ENCODE measurements around the gene KLHL22.

The KLHL22 gene

DNA sequence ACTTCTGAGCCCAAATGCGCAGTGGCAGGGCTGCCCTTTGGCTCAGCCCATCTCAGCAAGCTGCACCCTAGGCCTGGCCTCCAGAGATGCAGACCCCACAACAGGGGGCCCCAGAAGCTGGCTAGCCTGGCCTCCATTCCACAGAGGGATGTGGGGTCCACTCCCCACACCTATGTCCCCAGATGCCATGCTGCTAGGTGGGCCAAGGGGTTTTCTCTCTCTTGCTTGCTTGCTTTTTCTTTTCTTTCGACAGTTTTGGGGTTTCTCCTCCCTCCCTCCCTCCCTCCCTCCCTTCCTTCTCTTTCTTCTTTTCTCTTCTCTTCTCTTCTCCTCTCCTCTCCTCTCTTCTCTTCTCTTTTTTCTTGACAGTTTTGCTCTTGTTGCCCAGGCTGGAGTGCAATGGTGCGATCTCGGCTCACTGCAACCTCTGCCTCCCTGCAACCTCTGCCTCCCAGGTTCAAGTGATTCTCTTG, 67.6 kb downstream of the KLHL22 start:
- H3K79me2 ChIP-seq (ENCODE audit: low read length), result no peaks in the 10 kb centered on the region
- H3K4me1 ChIP-seq (ENCODE audit: low read length), result no peaks in the 10 kb centered on the region
- no peaks in the 10 kb centered on the region for H3K9me3 ChIP-seq (replicated peaks; ENCODE audit: insufficient read depth, low read length)

DNA sequence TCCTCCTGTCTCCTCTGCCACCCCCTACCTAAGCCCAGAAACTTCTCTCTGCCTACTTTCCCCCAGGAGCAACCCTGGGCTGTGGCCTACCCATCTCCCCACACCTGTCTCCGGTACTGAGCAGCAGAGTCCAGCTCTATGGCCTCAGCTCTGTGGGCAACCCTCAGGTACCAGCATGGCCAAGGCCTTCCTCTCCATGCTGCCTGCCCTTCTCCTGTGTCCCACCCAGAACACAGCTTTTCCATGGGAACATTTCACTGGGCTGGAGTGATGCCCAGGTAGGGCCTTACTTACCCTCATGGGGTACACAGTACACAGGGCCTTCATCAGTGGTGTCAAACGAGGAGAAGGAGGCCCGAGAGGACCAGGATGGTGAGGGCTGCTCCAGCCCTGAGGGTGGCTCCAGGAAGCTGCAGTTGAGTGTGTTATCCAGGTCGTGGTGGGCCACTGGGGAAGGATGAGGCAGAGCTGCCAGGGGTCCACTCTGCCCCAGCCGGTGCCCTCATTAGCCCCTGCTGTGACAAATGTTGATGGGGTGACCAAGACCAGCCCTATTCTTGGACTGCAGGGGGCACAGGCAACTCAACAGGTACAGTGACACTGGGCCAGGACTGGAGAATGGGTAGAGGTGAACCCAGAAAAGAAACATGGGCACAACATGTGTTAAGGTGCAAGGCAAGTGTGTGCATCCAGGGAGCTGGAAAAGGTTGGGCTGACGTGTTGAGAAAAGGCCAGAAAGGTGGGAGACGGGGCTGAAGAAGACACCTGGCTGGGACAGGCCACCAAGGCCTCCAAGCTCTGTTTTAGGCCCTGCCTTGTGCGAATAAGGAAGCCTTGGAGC, 68.3 kb downstream of the KLHL22 start:
- Histone ChIP-seq H3K36me3 (replicated peaks; ENCODE audit: insufficient read depth, low read length) (no peaks in the 10 kb centered on the region), H3K9ac (ENCODE audit: low read length) (no peak overlapping the region), H3K9me2 (replicated peaks; ENCODE audit: insufficient read depth, low read length) (no peaks in the 10 kb centered on the region), H4K20me1 (ENCODE audit: insufficient read depth, low read length) (no peaks in the 10 kb centered on the region), H3K4me2 (ENCODE audit: low read depth, low read length) (no peak overlapping the region), H3K4me1 (ENCODE audit: low read length) (no peaks in the 10 kb centered on the region), H2AFZ (ENCODE audit: low read length) (no peak overlapping the region), H3K27me3 (replicated peaks; ENCODE audit: insufficient read depth, low read length) (peaks cover 55% of the 10 kb centered on the region), H3K4me3 (ENCODE audit: low read length) (no peak overlapping the region), H3K9me3 (replicated peaks; ENCODE audit: insufficient read depth, low read length) (no peaks in the 10 kb centered on the region), H3K27ac (ENCODE audit: low read length) (no peak overlapping the region), H3F3A (ENCODE audit: insufficient read depth, low read length) (no peaks in the 10 kb centered on the region), H3K79me2 (ENCODE audit: low read length) (no peaks in the 10 kb centered on the region)
- no peak for TF ChIP-seq EZH2phosphoT487 (IDR thresholded peaks at IDR 0.05; ENCODE audit: low read length)
- TF ChIP-seq EZH2 (optimal IDR thresholded peaks at IDR 0.05; ENCODE audit: low read depth, low read length), result no peak
- TF ChIP-seq, protein P1, sequence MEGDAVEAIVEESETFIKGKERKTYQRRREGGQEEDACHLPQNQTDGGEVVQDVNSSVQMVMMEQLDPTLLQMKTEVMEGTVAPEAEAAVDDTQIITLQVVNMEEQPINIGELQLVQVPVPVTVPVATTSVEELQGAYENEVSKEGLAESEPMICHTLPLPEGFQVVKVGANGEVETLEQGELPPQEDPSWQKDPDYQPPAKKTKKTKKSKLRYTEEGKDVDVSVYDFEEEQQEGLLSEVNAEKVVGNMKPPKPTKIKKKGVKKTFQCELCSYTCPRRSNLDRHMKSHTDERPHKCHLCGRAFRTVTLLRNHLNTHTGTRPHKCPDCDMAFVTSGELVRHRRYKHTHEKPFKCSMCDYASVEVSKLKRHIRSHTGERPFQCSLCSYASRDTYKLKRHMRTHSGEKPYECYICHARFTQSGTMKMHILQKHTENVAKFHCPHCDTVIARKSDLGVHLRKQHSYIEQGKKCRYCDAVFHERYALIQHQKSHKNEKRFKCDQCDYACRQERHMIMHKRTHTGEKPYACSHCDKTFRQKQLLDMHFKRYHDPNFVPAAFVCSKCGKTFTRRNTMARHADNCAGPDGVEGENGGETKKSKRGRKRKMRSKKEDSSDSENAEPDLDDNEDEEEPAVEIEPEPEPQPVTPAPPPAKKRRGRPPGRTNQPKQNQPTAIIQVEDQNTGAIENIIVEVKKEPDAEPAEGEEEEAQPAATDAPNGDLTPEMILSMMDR (IDR thresholded peaks at IDR 0.05; ENCODE audit: low read length), result no peak
- DNase-seq, result no peak

More for the DNA sequence above, 67.6 kb downstream of the KLHL22 start:
- H3K27ac ChIP-seq (ENCODE audit: low read length), result no peak overlapping the region
- no peaks in the 10 kb centered on the region for H3K9me2 ChIP-seq (replicated peaks; ENCODE audit: insufficient read depth, low read length)
- DNase-seq, result no peak
- TF ChIP-seq EZH2phosphoT487 (IDR thresholded peaks at IDR 0.05; ENCODE audit: low read length) (no peak), EZH2 (optimal IDR thresholded peaks at IDR 0.05; ENCODE audit: low read depth, low read length) (no peak)
- TF ChIP-seq, protein P1 (IDR thresholded peaks at IDR 0.05; ENCODE audit: low read length), result no peak
- no peak overlapping the region for H2AFZ ChIP-seq (ENCODE audit: low read length)
- no peaks in the 10 kb centered on the region for H3F3A ChIP-seq (ENCODE audit: insufficient read depth, low read length)
- no peak overlapping the region for H3K4me2 ChIP-seq (ENCODE audit: low read depth, low read length)
- H3K9ac ChIP-seq (ENCODE audit: low read length), result no peak overlapping the region
- peaks cover 54% of the 10 kb centered on the region for H3K27me3 ChIP-seq (replicated peaks; ENCODE audit: insufficient read depth, low read length)
- H4K20me1 ChIP-seq (ENCODE audit: insufficient read depth, low read length), result no peaks in the 10 kb centered on the region
- H3K36me3 ChIP-seq (replicated peaks; ENCODE audit: insufficient read depth, low read length), result no peaks in the 10 kb centered on the region
- no peak overlapping the region for H3K4me3 ChIP-seq (ENCODE audit: low read length)

DNA sequence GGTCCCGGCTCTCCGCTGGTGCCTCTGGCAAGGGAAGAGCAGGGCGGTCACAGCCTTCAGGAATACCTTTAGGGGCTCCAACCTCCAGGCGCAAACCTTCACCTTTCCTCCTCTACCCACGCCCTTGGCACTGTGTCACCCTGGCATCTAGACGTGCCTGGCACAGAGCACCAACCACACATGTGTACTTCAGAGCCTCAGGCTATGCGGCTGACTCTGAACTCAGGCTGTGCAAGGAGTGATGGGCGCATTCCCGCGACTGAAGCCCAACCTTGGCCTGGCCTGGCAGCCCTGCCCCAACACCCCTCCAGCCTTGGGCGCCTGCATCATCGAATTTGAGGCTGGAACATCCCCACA, 69.4 kb downstream of the KLHL22 start:
- TF ChIP-seq EZH2phosphoT487 (IDR thresholded peaks at IDR 0.05; ENCODE audit: low read length) (no peak), EZH2 (optimal IDR thresholded peaks at IDR 0.05; ENCODE audit: low read depth, low read length) (no peak)
- TF ChIP-seq, protein P1 (IDR thresholded peaks at IDR 0.05; ENCODE audit: low read length), result no peak
- Histone ChIP-seq H3K9me3 (replicated peaks; ENCODE audit: insufficient read depth, low read length) (no peaks in the 10 kb centered on the region), H3K4me2 (ENCODE audit: low read depth, low read length) (no peak overlapping the region), H3K36me3 (replicated peaks; ENCODE audit: insufficient read depth, low read length) (no peaks in the 10 kb centered on the region), H3K27ac (ENCODE audit: low read length) (no peak overlapping the region), H3K4me1 (ENCODE audit: low read length) (no peaks in the 10 kb centered on the region), H3K9me2 (replicated peaks; ENCODE audit: insufficient read depth, low read length) (no peaks in the 10 kb centered on the region), H3K79me2 (ENCODE audit: low read length) (no peaks in the 10 kb centered on the region), H3K9ac (ENCODE audit: low read length) (no peak overlapping the region), H3K4me3 (ENCODE audit: low read length) (no peak overlapping the region), H2AFZ (ENCODE audit: low read length) (no peak overlapping the region), H4K20me1 (ENCODE audit: insufficient read depth, low read length) (no peaks in the 10 kb centered on the region), H3K27me3 (replicated peaks; ENCODE audit: insufficient read depth, low read length) (peaks cover 55% of the 10 kb centered on the region), H3F3A (ENCODE audit: insufficient read depth, low read length) (no peaks in the 10 kb centered on the region)
- DNase-seq, result no peak
